Astrocyte (in vitro differentiated cells and primary cell): ENCODE results near the gene PPA1. TPM values are rescaled to one million over a fixed set of nuclear protein-coding genes. Genes with fewer than 3 reads are reported as not detected.

Experiments used
- DNase-seq: peaks from one replicate; pipeline ENCODE4 v3.0.0-alpha.2; 2010; ENCODE audit warnings: low read depth
- FAIRE-seq: peaks from 2 replicates; lab custom pipeline; 2011; peaks lifted over from hg19 to GRCh38; lab: Jason Lieb, UNC
- H2AFZ ChIP-seq: 2 replicates; pipeline ENCODE4 v1.6.0; 2012; ENCODE audit warnings: low read depth, low read length, inconsistent platforms
- H3K27ac ChIP-seq: 2 replicates; pipeline ENCODE4 v1.5.1; 2011; ENCODE audit warnings: low read depth, low read length, inconsistent platforms
- H3K27me3 ChIP-seq: 2 replicates; pipeline ENCODE4 v1.6.0; 2011; ENCODE audit warnings: low read length, inconsistent platforms; ENCODE audit not compliant: insufficient read depth
- H3K36me3 ChIP-seq: 2 replicates; pipeline ENCODE4 v1.5.1; 2011; ENCODE audit warnings: low read length, inconsistent platforms; ENCODE audit not compliant: insufficient read depth
- H3K4me1 ChIP-seq: 2 replicates; pipeline ENCODE4 v1.5.1; 2011; ENCODE audit warnings: low read length, inconsistent platforms; ENCODE audit not compliant: insufficient read depth
- H3K4me2 ChIP-seq: 2 replicates; pipeline ENCODE4 v1.6.0; 2012; ENCODE audit warnings: low read length, inconsistent platforms
- H3K4me3 ChIP-seq: 2 replicates; pipeline ENCODE4 v1.5.1; 2011; ENCODE audit warnings: low read depth, mild to moderate bottlenecking, low read length, inconsistent platforms; ENCODE audit not compliant: insufficient read depth
- H3K79me2 ChIP-seq: 2 replicates; pipeline ENCODE4 v1.6.0; 2012; ENCODE audit warnings: mild to moderate bottlenecking, low read length, inconsistent platforms; ENCODE audit not compliant: insufficient read depth
- H3K9ac ChIP-seq: 2 replicates; pipeline ENCODE4 v1.6.0; 2012; ENCODE audit warnings: mild to moderate bottlenecking, low read length, inconsistent platforms
- H3K9me3 ChIP-seq: 2 replicates; pipeline ENCODE4 v1.5.1; 2012; ENCODE audit warnings: low read depth, mild to moderate bottlenecking, low read length, inconsistent platforms; ENCODE audit not compliant: insufficient read depth
- H4K20me1 ChIP-seq: 2 replicates; pipeline ENCODE4 v1.6.0; 2012; ENCODE audit warnings: low read length, inconsistent platforms; ENCODE audit not compliant: insufficient read depth
- H3K27ac Mint-ChIP-seq: one replicate; pipeline ENCODE4 v1.8.0; 2021; ENCODE audit warnings: mild to moderate bottlenecking, mixed read lengths; ENCODE audit not compliant: unreplicated experiment
- H3K27me3 Mint-ChIP-seq: one replicate; pipeline ENCODE4 v1.8.0; 2021; ENCODE audit warnings: low read depth, mixed read lengths; ENCODE audit not compliant: unreplicated experiment
- H3K36me3 Mint-ChIP-seq: one replicate; pipeline ENCODE4 v1.8.0; 2021; ENCODE audit warnings: low read depth, mixed read lengths; ENCODE audit not compliant: unreplicated experiment
- H3K4me1 Mint-ChIP-seq: one replicate; pipeline ENCODE4 v1.8.0; 2021; ENCODE audit warnings: low read depth, mixed read lengths; ENCODE audit not compliant: unreplicated experiment
- H3K4me3 Mint-ChIP-seq: one replicate; pipeline ENCODE4 v1.8.0; 2021; ENCODE audit warnings: mild to moderate bottlenecking, moderate library complexity, mixed read lengths; ENCODE audit not compliant: unreplicated experiment
- H3K9me3 Mint-ChIP-seq: one replicate; pipeline ENCODE4 v1.8.0; 2021; ENCODE audit warnings: mild to moderate bottlenecking, mixed read lengths; ENCODE audit not compliant: unreplicated experiment
- CTCF ChIP-seq: IDR thresholded peaks from 2 replicates; pipeline ENCODE4 v1.5.1; 2011; ENCODE audit warnings: low read depth, mild to moderate bottlenecking, inconsistent platforms, low read length, moderate library complexity; ENCODE audit not compliant: insufficient read depth
- EZH2 ChIP-seq: IDR thresholded peaks from 2 replicates; pipeline ENCODE4 v1.6.1; 2012; ENCODE audit warnings: mild to moderate bottlenecking, low read length, inconsistent platforms; ENCODE audit not compliant: insufficient read depth
- total RNA-seq: library from RNA; stranded (reverse); gene quantifications from 2 replicates; pipeline ENCODE4 v1.2.1, GENCODE V29; 2021

The PPA1 gene
- total RNA-seq, 1 donor from 2014 or later: 108 TPM

GRCh38 chr10:70212277-70212676 is 21.0 kb downstream of the PPA1 start:
- Histone ChIP-seq H3K4me2 (no peak overlapping the region), H3K79me2 (no peaks in the 10 kb centered on the region), H2AFZ (no peak overlapping the region), H3K9me3 (no peaks in the 10 kb centered on the region), H3K4me3 (no peak overlapping the region), H3K9ac (no peak overlapping the region), H3K27me3 (no peaks in the 10 kb centered on the region), H3K27ac (no peak overlapping the region), H4K20me1 (peaks cover 3% of the 10 kb centered on the region), H3K4me1 (no peaks in the 10 kb centered on the region), H3K36me3 (peaks cover 50% of the 10 kb centered on the region)
- Mint-ChIP-seq H3K4me3 (no peak overlapping the region), H3K4me1 (no peaks in the 10 kb centered on the region), H3K36me3 (peaks cover 3% of the 10 kb centered on the region), H3K27me3 (no peaks in the 10 kb centered on the region), H3K27ac (no peak overlapping the region), H3K9me3 (no peaks in the 10 kb centered on the region)
- no peak for TF ChIP-seq CTCF
- no peak for TF ChIP-seq EZH2
- peak; percentile 49 for FAIRE-seq
- DNase-seq: no peak

GRCh38 chr10:70206762-70207161 is 26.5 kb downstream of the PPA1 start:
- Histone ChIP-seq H3K79me2 (no peaks in the 10 kb centered on the region), H3K4me2 (no peak overlapping the region), H3K27me3 (no peaks in the 10 kb centered on the region), H3K4me1 (no peaks in the 10 kb centered on the region), H4K20me1 (no peaks in the 10 kb centered on the region), H3K9ac (no peak overlapping the region), H3K4me3 (no peak overlapping the region), H2AFZ (no peak overlapping the region), H3K9me3 (no peaks in the 10 kb centered on the region), H3K27ac (no peak overlapping the region), H3K36me3 (peaks cover 55% of the 10 kb centered on the region)
- H3K9me3 Mint-ChIP-seq: no peaks in the 10 kb centered on the region
- H3K27me3 Mint-ChIP-seq: no peaks in the 10 kb centered on the region
- no peak overlapping the region for H3K27ac Mint-ChIP-seq
- H3K36me3 Mint-ChIP-seq: peaks cover 7% of the 10 kb centered on the region
- DNase-seq (no peak), FAIRE-seq (no peak)
- no peak overlapping the region for H3K4me3 Mint-ChIP-seq
- no peaks in the 10 kb centered on the region for H3K4me1 Mint-ChIP-seq
- TF ChIP-seq EZH2: no peak
- TF ChIP-seq CTCF: no peak

GRCh38 chr10:70201105-70201504 is 32.1 kb downstream of the PPA1 start:
- DNase-seq (no peak), FAIRE-seq (no peak)
- peaks cover 42% of the 10 kb centered on the region for H3K36me3 ChIP-seq
- no peaks in the 10 kb centered on the region for H3K27me3 Mint-ChIP-seq
- no peak overlapping the region for H3K27ac Mint-ChIP-seq
- no peak overlapping the region for H3K4me2 ChIP-seq
- peaks cover 22% of the 10 kb centered on the region for H3K36me3 Mint-ChIP-seq
- no peaks in the 10 kb centered on the region for H3K9me3 ChIP-seq
- H3K4me3 Mint-ChIP-seq: no peak overlapping the region
- H3K9me3 Mint-ChIP-seq: no peaks in the 10 kb centered on the region
- peaks cover 2% of the 10 kb centered on the region for H4K20me1 ChIP-seq
- TF ChIP-seq EZH2 (no peak), CTCF (no peak)
- no peak overlapping the region for H3K4me3 ChIP-seq
- H3K4me1 Mint-ChIP-seq: no peaks in the 10 kb centered on the region
- H3K9ac ChIP-seq: no peak overlapping the region
- H2AFZ ChIP-seq: no peak overlapping the region
- H3K79me2 ChIP-seq: no peaks in the 10 kb centered on the region
- no peaks in the 10 kb centered on the region for H3K4me1 ChIP-seq
- no peak overlapping the region for H3K27ac ChIP-seq
- no peaks in the 10 kb centered on the region for H3K27me3 ChIP-seq
